Activated naive CD4-positive, alpha-beta T cell treated with anti-CD3 and anti-CD28 coated beads for 36 hours (primary cell): ENCODE results near the gene FCN2. TPM values are rescaled to one million over a fixed set of nuclear protein-coding genes. Genes with fewer than 3 reads are reported as not detected.

ENCODE experiments used
- CTCF ChIA-PET: fragments of 350-600 bp; sonication (Branson Sonifier 250); formaldehyde crosslinking; loops from one replicate; lab custom pipeline; 2021; ENCODE audit warnings: antibody characterized with exemption; lab: Charles Lee
- DNase-seq: peaks from one replicate; pipeline ENCODE4 v3.0.0-alpha.2; 2020
- H3K27ac Mint-ChIP-seq: one replicate; pipeline ENCODE4 v1.8.0; 2021; ENCODE audit warnings: mild to moderate bottlenecking, mixed read lengths
- H3K27me3 Mint-ChIP-seq: one replicate; pipeline ENCODE4 v1.8.0; 2021; ENCODE audit warnings: low read depth, mixed read lengths
- H3K36me3 Mint-ChIP-seq: one replicate; pipeline ENCODE4 v1.8.0; 2021; ENCODE audit warnings: low read depth, mixed read lengths
- H3K4me1 Mint-ChIP-seq: one replicate; pipeline ENCODE4 v1.8.0; 2021; ENCODE audit warnings: low read depth, mixed read lengths
- H3K4me3 Mint-ChIP-seq: one replicate; pipeline ENCODE4 v1.8.0; 2021; ENCODE audit warnings: mild to moderate bottlenecking, moderate library complexity, mixed read lengths
- H3K9me3 Mint-ChIP-seq: one replicate; pipeline ENCODE4 v1.8.0; 2021; ENCODE audit warnings: mixed read lengths
- intact Hi-C: fragments of 100-400 bp; cut with micrococcal nuclease; formaldehyde crosslinking; loops from one replicate; pipeline ENCODE4 v1.15.1; 2023
- total RNA-seq, 2 experiments: library from RNA; stranded (reverse); gene quantifications; one replicate each; pipeline ENCODE4 v1.2.3, GENCODE V29; 2021

FCN2 gene
- total RNA-seq, 2 experiments from 2014 or later, result not detected

- Mint-ChIP-seq H3K27ac (no peak overlapping the region), H3K4me3 (no peak overlapping the region), H3K4me1 (no peaks in the 10 kb centered on the region), H3K36me3 (no peaks in the 10 kb centered on the region), H3K9me3 (peaks cover 7% of the 10 kb centered on the region), H3K27me3 (peaks cover 25% of the 10 kb centered on the region)
- DNase-seq, result no peak
- intact Hi-C loops, result no loop called here
- CTCF ChIA-PET, result no interaction called here
These were observed 33.3 kb downstream of the FCN2 start for GRCh38 chr9:134913713-134914500.

GRCh38 chr9:134914501-134914834 is 33.9 kb downstream of the FCN2 start:
- H3K36me3 Mint-ChIP-seq, result no peaks in the 10 kb centered on the region
- CTCF ChIA-PET, result no interaction called here
- H3K4me3 Mint-ChIP-seq, result no peak overlapping the region
- intact Hi-C loops, result no loop called here
- H3K4me1 Mint-ChIP-seq, result no peaks in the 10 kb centered on the region
- peaks cover 10% of the 10 kb centered on the region for H3K9me3 Mint-ChIP-seq
- H3K27ac Mint-ChIP-seq, result no peak overlapping the region
- DNase-seq, result no peak
- peaks cover 25% of the 10 kb centered on the region for H3K27me3 Mint-ChIP-seq

- H3K27ac Mint-ChIP-seq, result no peak overlapping the region
- H3K4me3 Mint-ChIP-seq, result no peak overlapping the region
- no peak for DNase-seq
- intact Hi-C loops, result no loop called here
- peaks cover 17% of the 10 kb centered on the region for H3K27me3 Mint-ChIP-seq
- H3K4me1 Mint-ChIP-seq, result no peaks in the 10 kb centered on the region
- H3K9me3 Mint-ChIP-seq, result peaks cover 14% of the 10 kb centered on the region
- no peaks in the 10 kb centered on the region for H3K36me3 Mint-ChIP-seq
- CTCF ChIA-PET, result no interaction called here
These were observed 34.7 kb downstream of the FCN2 start for GRCh38 chr9:134915046-134915985.

- intact Hi-C loops, result no loop called here
- DNase-seq, result no peak
- H3K9me3 Mint-ChIP-seq, result peaks cover 17% of the 10 kb centered on the region
- CTCF ChIA-PET, result interaction anchor here (0.7 kb wide), 1 partner anchor 45 kb away, joined by 3 read pairs; no protein-coding TSS in a partner anchor
- H3K27ac Mint-ChIP-seq, result no peak overlapping the region
- no peaks in the 10 kb centered on the region for H3K36me3 Mint-ChIP-seq
- H3K27me3 Mint-ChIP-seq, result peaks cover 12% of the 10 kb centered on the region
- H3K4me1 Mint-ChIP-seq, result no peaks in the 10 kb centered on the region
- H3K4me3 Mint-ChIP-seq, result no peak overlapping the region
These were observed 35.6 kb downstream of the FCN2 start for GRCh38 chr9:134916161-134916665.

GRCh38 chr9:134917431-134918373 is 37.1 kb downstream of the FCN2 start, which contains the start of gene FCN1:
TSS of gene FCN1 (minus strand) at chr9:134917912. CDS start at chr9:134917871, 41 bp downstream.
- intact Hi-C loops, result no loop called here
- CTCF ChIA-PET, result no interaction called here
- no peaks in the 10 kb centered on the region for H3K36me3 Mint-ChIP-seq

GRCh38 chr9:134918646-134919045 is 38.0 kb downstream of the FCN2 start:
- no peak overlapping the region for H3K27ac Mint-ChIP-seq
- H3K36me3 Mint-ChIP-seq, result no peaks in the 10 kb centered on the region
- H3K9me3 Mint-ChIP-seq, result peaks cover 17% of the 10 kb centered on the region
- intact Hi-C loops, result no loop called here
- H3K4me3 Mint-ChIP-seq, result no peak overlapping the region
- no peaks in the 10 kb centered on the region for H3K4me1 Mint-ChIP-seq
- H3K27me3 Mint-ChIP-seq, result peaks cover 8% of the 10 kb centered on the region
- DNase-seq, result no peak
- CTCF ChIA-PET, result no interaction called here

More at GRCh38 chr9:134917431-134918373, 37.1 kb downstream of the FCN2 start, which contains the start of gene FCN1:
- Mint-ChIP-seq H3K27me3 (peaks cover 8% of the 10 kb centered on the region), H3K9me3 (peaks cover 17% of the 10 kb centered on the region), H3K4me1 (no peaks in the 10 kb centered on the region), H3K27ac (no peak within 1 kb of the TSS), H3K4me3 (no peak within 1 kb of the TSS)
- no peak for DNase-seq

GRCh38 chr9:134919303-134919702 is 38.7 kb downstream of the FCN2 start:
- peaks cover 17% of the 10 kb centered on the region for H3K9me3 Mint-ChIP-seq
- no peak overlapping the region for H3K27ac Mint-ChIP-seq

GRCh38 chr9:134922066-134922931 is 41.7 kb downstream of the FCN2 start:
- Mint-ChIP-seq H3K36me3 (no peaks in the 10 kb centered on the region), H3K4me3 (no peak overlapping the region), H3K27me3 (peaks cover 3% of the 10 kb centered on the region), H3K27ac (no peak overlapping the region), H3K4me1 (no peaks in the 10 kb centered on the region), H3K9me3 (peaks cover 17% of the 10 kb centered on the region)
- intact Hi-C loops, result no loop called here
- CTCF ChIA-PET, result no interaction called here
- DNase-seq, result no peak

More at GRCh38 chr9:134919303-134919702, 38.7 kb downstream of the FCN2 start:
- no peaks in the 10 kb centered on the region for H3K4me1 Mint-ChIP-seq
- H3K27me3 Mint-ChIP-seq, result peaks cover 8% of the 10 kb centered on the region
- no peak overlapping the region for H3K4me3 Mint-ChIP-seq
- CTCF ChIA-PET, result no interaction called here
- intact Hi-C loops, result no loop called here
- no peak for DNase-seq
- no peaks in the 10 kb centered on the region for H3K36me3 Mint-ChIP-seq

- no peak for DNase-seq
- H3K9me3 Mint-ChIP-seq, result peaks cover 17% of the 10 kb centered on the region
- peaks cover 3% of the 10 kb centered on the region for H3K27me3 Mint-ChIP-seq
- CTCF ChIA-PET, result no interaction called here
- H3K4me3 Mint-ChIP-seq, result no peak overlapping the region
- H3K36me3 Mint-ChIP-seq, result no peaks in the 10 kb centered on the region
- H3K27ac Mint-ChIP-seq, result no peak overlapping the region
- H3K4me1 Mint-ChIP-seq, result no peaks in the 10 kb centered on the region
- intact Hi-C loops, result no loop called here
These were observed 42.3 kb downstream of the FCN2 start for GRCh38 chr9:134922932-134923240.

- no peaks in the 10 kb centered on the region for H3K36me3 Mint-ChIP-seq
- DNase-seq, result no peak
- H3K4me3 Mint-ChIP-seq, result no peak overlapping the region
- intact Hi-C loops, result no loop called here
- H3K27ac Mint-ChIP-seq, result no peak overlapping the region
- peaks cover 13% of the 10 kb centered on the region for H3K9me3 Mint-ChIP-seq
- H3K27me3 Mint-ChIP-seq, result peaks cover 3% of the 10 kb centered on the region
- CTCF ChIA-PET, result no interaction called here
- H3K4me1 Mint-ChIP-seq, result no peaks in the 10 kb centered on the region
These were observed 42.9 kb downstream of the FCN2 start for GRCh38 chr9:134923466-134923865.

GRCh38 chr9:134925011-134925511 is 44.5 kb downstream of the FCN2 start:
- no peaks in the 10 kb centered on the region for H3K36me3 Mint-ChIP-seq
- no peak overlapping the region for H3K27ac Mint-ChIP-seq
- H3K4me1 Mint-ChIP-seq, result no peaks in the 10 kb centered on the region
- peaks cover 3% of the 10 kb centered on the region for H3K27me3 Mint-ChIP-seq
- no peak for DNase-seq
- CTCF ChIA-PET, result no interaction called here
- intact Hi-C loops, result no loop called here
- peaks cover 2% of the 10 kb centered on the region for H3K9me3 Mint-ChIP-seq
- H3K4me3 Mint-ChIP-seq, result no peak overlapping the region
